ENCODE measurements around the gene GALM. TPM values are rescaled to one million over a fixed set of nuclear protein-coding genes. Genes with fewer than 3 reads are reported as not detected.

Gene GALM
- total and polyA plus RNA-seq, 10 of the 15 experiments (the other 5 are each of a cell fraction or from before 2014, with no cell fraction given) = 1.1 to 4.0 (median 1.7) TPM

GRCh38 chr2:38765149-38765548 lies 99.2 kb downstream of the GALM start:
- 79% methylated on average over 4 of the region's 4 CpGs for WGBS (ENCODE audit: insufficient coverage, insufficient replicate concordance, low lambda C conversion rate, missing lambda C conversion rate)
- no peak overlapping the region for H2AFZ ChIP-seq (ENCODE audit: control insufficient read depth, low read depth, low read length)
- TF ChIP-seq KDM1A (IDR thresholded peaks at IDR 0.05; ENCODE audit: borderline replicate concordance) (no peak), EGR1 (IDR thresholded peaks at IDR 0.05; ENCODE audit: borderline replicate concordance in 1 of 2, low read depth in 2 of 2, low read length in 2 of 2) (no peak), RAD51 (IDR thresholded peaks at IDR 0.05) (no peak), PKNOX1 (IDR thresholded peaks at IDR 0.05) (no peak), DPF2 (IDR thresholded peaks at IDR 0.05) (no peak), SUZ12 (IDR thresholded peaks at IDR 0.05; ENCODE audit: unreplicated experiment) (no peak), PBX3 (IDR thresholded peaks at IDR 0.05; ENCODE audit: insufficient replicate concordance, low read depth, low read length) (no peak), ATF2 (IDR thresholded peaks at IDR 0.05; ENCODE audit: low read length) (no peak)
- intact Hi-C loops (cut with micrococcal nuclease; ENCODE audit: unreplicated experiment) = no loop called here
- CTCF ChIA-PET = interaction anchor here (0.8 kb wide), 1 partner anchor 26 kb away, joined by 3 read pairs; no protein-coding TSS in a partner anchor
- H3K9ac ChIP-seq (ENCODE audit: control insufficient read depth, insufficient read depth, low read length) = no peak overlapping the region
- H3K4me3 ChIP-seq = no peak overlapping the region
- H3K79me2 ChIP-seq (ENCODE audit: control insufficient read depth, insufficient read depth, low read length) = no peaks in the 10 kb centered on the region
- in situ Hi-C loops (cut with MboI) = no loop called here
- ATAC-seq (no peak), DNase-seq (ENCODE audit: low read depth, low spot score) (no peak), FAIRE-seq (no peak)
- SMC1A ChIA-PET (ENCODE audit: uncharacterized antibody, unreplicated experiment) = no interaction called here
- H3K9me3 ChIP-seq (replicated peaks; ENCODE audit: control insufficient read depth, insufficient read depth, low read length) = no peaks in the 10 kb centered on the region
- no peak overlapping the region for H3K4me2 ChIP-seq (ENCODE audit: control insufficient read depth, insufficient read depth)
- H4K20me1 ChIP-seq (ENCODE audit: control insufficient read depth, insufficient read depth) = no peaks in the 10 kb centered on the region
- BruUV-seq (replicated peaks) = no TSS peak
- POLR2A ChIA-PET = no interaction called here
- H3K27me3 ChIP-seq (replicated peaks in 1 of 2; ENCODE audit: control insufficient read depth in 2 of 2, insufficient read depth in 2 of 2, low read length in 1 of 2) = no peaks in the 10 kb centered on the region
- no peak overlapping the region for H3K27ac ChIP-seq (ENCODE audit: control insufficient read depth, insufficient read depth)
- H3K36me3 ChIP-seq (ENCODE audit: control insufficient read depth in 2 of 2, insufficient read depth in 2 of 2, low read length in 1 of 2) = no peaks in the 10 kb centered on the region
- no peaks in the 10 kb centered on the region for H3K4me1 ChIP-seq (ENCODE audit: control insufficient read depth, insufficient read depth, low read length)
- RAD21 ChIA-PET (ENCODE audit: unreplicated experiment) = no interaction called here
